ENCODE results near the gene TMEM181. TPM values are rescaled to one million over a fixed set of nuclear protein-coding genes. Genes with fewer than 3 reads are reported as not detected.

The TMEM181 gene
- total and polyA plus RNA-seq, 2 experiments from 2014 or later = 11.9 to 25.2 TPM

DNA sequence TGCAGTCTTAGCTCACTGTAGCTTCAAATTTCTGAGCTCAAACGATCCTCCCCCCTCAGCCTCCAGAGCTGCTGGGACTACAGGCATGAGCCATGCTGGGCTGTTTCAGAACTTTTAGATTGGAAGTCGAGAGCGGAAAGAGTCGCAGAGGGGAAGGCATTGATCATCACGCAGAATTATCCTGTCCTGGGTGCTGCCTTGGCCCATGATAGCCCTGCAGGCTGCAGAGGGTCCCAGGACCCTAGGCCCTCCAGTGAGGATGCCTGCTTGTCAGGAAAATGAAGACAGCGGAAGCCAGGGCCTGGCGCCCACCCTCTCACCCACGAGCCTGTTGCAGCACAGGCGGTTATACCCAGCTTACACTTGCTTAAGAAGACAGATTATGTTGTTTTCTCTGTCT lies 9.1 kb downstream of the TMEM181 start (continued):
- TF ChIP-seq, protein P1, sequence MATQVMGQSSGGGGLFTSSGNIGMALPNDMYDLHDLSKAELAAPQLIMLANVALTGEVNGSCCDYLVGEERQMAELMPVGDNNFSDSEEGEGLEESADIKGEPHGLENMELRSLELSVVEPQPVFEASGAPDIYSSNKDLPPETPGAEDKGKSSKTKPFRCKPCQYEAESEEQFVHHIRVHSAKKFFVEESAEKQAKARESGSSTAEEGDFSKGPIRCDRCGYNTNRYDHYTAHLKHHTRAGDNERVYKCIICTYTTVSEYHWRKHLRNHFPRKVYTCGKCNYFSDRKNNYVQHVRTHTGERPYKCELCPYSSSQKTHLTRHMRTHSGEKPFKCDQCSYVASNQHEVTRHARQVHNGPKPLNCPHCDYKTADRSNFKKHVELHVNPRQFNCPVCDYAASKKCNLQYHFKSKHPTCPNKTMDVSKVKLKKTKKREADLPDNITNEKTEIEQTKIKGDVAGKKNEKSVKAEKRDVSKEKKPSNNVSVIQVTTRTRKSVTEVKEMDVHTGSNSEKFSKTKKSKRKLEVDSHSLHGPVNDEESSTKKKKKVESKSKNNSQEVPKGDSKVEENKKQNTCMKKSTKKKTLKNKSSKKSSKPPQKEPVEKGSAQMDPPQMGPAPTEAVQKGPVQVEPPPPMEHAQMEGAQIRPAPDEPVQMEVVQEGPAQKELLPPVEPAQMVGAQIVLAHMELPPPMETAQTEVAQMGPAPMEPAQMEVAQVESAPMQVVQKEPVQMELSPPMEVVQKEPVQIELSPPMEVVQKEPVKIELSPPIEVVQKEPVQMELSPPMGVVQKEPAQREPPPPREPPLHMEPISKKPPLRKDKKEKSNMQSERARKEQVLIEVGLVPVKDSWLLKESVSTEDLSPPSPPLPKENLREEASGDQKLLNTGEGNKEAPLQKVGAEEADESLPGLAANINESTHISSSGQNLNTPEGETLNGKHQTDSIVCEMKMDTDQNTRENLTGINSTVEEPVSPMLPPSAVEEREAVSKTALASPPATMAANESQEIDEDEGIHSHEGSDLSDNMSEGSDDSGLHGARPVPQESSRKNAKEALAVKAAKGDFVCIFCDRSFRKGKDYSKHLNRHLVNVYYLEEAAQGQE (IDR thresholded peaks at IDR 0.05; ENCODE audit: unreplicated experiment) = no peak
- TF ChIP-seq EZH2phosphoT487 (IDR thresholded peaks at IDR 0.05; ENCODE audit: unreplicated experiment) = no peak
- TF ChIP-seq ZNF114 (CRISPR knock-in tag; IDR thresholded peaks at IDR 0.05) = no peak
- no peak for TF ChIP-seq EZH2 (IDR thresholded peaks at IDR 0.05; ENCODE audit: low read depth, unreplicated experiment)
- no peak for TF ChIP-seq POLR2AphosphoS5 (IDR thresholded peaks at IDR 0.05; ENCODE audit: low read depth)
- TF ChIP-seq ZNF331 (CRISPR knock-in tag; IDR thresholded peaks at IDR 0.05; ENCODE audit: low read depth) = no peak

DNA sequence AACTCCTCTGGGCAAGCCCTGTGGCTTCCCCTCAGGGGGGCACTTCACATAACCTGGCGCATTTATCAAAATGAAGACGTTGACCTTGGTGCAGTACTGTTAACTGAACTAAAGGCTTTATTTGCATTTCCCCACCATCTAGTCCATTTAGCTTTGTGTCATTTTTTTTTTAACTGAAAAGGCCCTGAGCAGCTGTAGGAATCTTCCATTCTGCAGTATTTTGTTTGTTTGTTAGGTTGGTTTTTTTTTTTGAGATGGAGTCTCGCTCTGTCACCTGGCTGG lies 10.7 kb downstream of the TMEM181 start:
- Histone ChIP-seq H3K27me3 (ENCODE audit: insufficient read depth) (no peaks in the 10 kb centered on the region), H3K27ac (ENCODE audit: low read depth) (no peak overlapping the region), H3K4me3 (no peak overlapping the region), H3K4me1 (ENCODE audit: insufficient read depth) (peaks cover 4% of the 10 kb centered on the region; the same call in 1 of the 2 replicates), H4K20me1 (replicated peaks; ENCODE audit: insufficient read depth) (peaks cover 34% of the 10 kb centered on the region), H3K79me2 (replicated peaks; ENCODE audit: insufficient read depth) (peaks cover 90% of the 10 kb centered on the region), H3K9me2 (ENCODE audit: insufficient read depth) (no peaks in the 10 kb centered on the region), H3K4me2 (no peak overlapping the region), H3K36me3 (ENCODE audit: insufficient read depth) (no peaks in the 10 kb centered on the region), H3F3A (replicated peaks; ENCODE audit: low read depth) (no peaks in the 10 kb centered on the region), H2AFZ (no peak overlapping the region)
- Mint-ChIP-seq H3K27ac (peak overlapping the region; percentile 39; the same call in 1 of the 2 replicates), H3K36me3 (ENCODE audit: low read depth) (peaks cover 12% of the 10 kb centered on the region), H3K4me3 (no peak overlapping the region), H3K9me3 (no peaks in the 10 kb centered on the region), H3K27me3 (ENCODE audit: insufficient read depth, low read depth, poor library complexity) (peaks cover 7% of the 10 kb centered on the region), H3K4me1 (peaks cover 34% of the 10 kb centered on the region)
- DNase-seq (ENCODE audit: low spot score) (no peak), ATAC-seq (no peak)
- TF ChIP-seq, protein P1 (IDR thresholded peaks at IDR 0.05; ENCODE audit: unreplicated experiment) = no peak
- TF ChIP-seq, protein P2, sequence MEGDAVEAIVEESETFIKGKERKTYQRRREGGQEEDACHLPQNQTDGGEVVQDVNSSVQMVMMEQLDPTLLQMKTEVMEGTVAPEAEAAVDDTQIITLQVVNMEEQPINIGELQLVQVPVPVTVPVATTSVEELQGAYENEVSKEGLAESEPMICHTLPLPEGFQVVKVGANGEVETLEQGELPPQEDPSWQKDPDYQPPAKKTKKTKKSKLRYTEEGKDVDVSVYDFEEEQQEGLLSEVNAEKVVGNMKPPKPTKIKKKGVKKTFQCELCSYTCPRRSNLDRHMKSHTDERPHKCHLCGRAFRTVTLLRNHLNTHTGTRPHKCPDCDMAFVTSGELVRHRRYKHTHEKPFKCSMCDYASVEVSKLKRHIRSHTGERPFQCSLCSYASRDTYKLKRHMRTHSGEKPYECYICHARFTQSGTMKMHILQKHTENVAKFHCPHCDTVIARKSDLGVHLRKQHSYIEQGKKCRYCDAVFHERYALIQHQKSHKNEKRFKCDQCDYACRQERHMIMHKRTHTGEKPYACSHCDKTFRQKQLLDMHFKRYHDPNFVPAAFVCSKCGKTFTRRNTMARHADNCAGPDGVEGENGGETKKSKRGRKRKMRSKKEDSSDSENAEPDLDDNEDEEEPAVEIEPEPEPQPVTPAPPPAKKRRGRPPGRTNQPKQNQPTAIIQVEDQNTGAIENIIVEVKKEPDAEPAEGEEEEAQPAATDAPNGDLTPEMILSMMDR (conservative IDR thresholded peaks at IDR 0.05; ENCODE audit: low read depth in 2 of 2) = no peak
- TF ChIP-seq ZNF331 (CRISPR knock-in tag; IDR thresholded peaks at IDR 0.05; ENCODE audit: low read depth) = no peak
- no peak for TF ChIP-seq POLR2AphosphoS5 (IDR thresholded peaks at IDR 0.05; ENCODE audit: low read depth)
- no peak for TF ChIP-seq NANOG (IDR thresholded peaks at IDR 0.05; ENCODE audit: borderline replicate concordance)
- no peak for TF ChIP-seq EZH2phosphoT487 (IDR thresholded peaks at IDR 0.05; ENCODE audit: unreplicated experiment)
- TF ChIP-seq ZNF114 (CRISPR knock-in tag; IDR thresholded peaks at IDR 0.05) = no peak
- TF ChIP-seq, protein P3, sequence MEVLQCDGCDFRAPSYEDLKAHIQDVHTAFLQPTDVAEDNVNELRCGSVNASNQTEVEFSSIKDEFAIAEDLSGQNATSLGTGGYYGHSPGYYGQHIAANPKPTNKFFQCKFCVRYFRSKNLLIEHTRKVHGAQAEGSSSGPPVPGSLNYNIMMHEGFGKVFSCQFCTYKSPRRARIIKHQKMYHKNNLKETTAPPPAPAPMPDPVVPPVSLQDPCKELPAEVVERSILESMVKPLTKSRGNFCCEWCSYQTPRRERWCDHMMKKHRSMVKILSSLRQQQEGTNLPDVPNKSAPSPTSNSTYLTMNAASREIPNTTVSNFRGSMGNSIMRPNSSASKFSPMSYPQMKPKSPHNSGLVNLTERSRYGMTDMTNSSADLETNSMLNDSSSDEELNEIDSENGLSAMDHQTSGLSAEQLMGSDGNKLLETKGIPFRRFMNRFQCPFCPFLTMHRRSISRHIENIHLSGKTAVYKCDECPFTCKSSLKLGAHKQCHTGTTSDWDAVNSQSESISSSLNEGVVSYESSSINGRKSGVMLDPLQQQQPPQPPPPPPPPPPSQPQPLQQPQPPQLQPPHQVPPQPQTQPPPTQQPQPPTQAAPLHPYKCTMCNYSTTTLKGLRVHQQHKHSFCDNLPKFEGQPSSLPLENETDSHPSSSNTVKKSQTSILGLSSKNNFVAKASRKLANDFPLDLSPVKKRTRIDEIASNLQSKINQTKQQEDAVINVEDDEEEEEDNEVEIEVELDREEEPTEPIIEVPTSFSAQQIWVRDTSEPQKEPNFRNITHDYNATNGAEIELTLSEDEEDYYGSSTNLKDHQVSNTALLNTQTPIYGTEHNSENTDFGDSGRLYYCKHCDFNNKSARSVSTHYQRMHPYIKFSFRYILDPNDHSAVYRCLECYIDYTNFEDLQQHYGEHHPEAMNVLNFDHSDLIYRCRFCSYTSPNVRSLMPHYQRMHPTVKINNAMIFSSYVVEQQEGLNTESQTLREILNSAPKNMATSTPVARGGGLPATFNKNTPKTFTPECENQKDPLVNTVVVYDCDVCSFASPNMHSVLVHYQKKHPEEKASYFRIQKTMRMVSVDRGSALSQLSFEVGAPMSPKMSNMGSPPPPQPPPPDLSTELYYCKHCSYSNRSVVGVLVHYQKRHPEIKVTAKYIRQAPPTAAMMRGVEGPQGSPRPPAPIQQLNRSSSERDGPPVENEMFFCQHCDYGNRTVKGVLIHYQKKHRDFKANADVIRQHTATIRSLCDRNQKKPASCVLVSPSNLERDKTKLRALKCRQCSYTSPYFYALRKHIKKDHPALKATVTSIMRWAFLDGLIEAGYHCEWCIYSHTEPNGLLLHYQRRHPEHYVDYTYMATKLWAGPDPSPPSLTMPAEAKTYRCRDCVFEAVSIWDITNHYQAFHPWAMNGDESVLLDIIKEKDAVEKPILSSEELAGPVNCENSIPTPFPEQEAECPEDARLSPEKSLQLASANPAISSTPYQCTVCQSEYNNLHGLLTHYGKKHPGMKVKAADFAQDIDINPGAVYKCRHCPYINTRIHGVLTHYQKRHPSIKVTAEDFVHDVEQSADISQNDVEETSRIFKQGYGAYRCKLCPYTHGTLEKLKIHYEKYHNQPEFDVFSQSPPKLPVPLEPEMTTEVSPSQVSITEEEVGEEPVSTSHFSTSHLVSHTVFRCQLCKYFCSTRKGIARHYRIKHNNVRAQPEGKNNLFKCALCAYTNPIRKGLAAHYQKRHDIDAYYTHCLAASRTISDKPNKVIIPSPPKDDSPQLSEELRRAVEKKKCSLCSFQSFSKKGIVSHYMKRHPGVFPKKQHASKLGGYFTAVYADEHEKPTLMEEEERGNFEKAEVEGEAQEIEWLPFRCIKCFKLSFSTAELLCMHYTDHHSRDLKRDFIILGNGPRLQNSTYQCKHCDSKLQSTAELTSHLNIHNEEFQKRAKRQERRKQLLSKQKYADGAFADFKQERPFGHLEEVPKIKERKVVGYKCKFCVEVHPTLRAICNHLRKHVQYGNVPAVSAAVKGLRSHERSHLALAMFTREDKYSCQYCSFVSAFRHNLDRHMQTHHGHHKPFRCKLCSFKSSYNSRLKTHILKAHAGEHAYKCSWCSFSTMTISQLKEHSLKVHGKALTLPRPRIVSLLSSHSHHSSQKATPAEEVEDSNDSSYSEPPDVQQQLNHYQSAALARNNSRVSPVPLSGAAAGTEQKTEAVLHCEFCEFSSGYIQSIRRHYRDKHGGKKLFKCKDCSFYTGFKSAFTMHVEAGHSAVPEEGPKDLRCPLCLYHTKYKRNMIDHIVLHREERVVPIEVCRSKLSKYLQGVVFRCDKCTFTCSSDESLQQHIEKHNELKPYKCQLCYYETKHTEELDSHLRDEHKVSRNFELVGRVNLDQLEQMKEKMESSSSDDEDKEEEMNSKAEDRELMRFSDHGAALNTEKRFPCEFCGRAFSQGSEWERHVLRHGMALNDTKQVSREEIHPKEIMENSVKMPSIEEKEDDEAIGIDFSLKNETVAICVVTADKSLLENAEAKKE (CRISPR knock-in tag; IDR thresholded peaks at IDR 0.05) = no peak

Data from GM23338 (cell line).